GM12875 (cell line): ENCODE results near the gene SAA4.
"Not testable (repeated sequence)": the region's sequence is repeated elsewhere in the genome, so short reads cannot be mapped to it uniquely, and the experiment has no call there.

Source experiments
- H3K4me3 ChIP-seq: one replicate; pipeline ENCODE4 v1.5.1; 2011; ENCODE audit warnings: low read depth, low read length, control low read depth
- CTCF ChIP-seq: IDR thresholded peaks from 2 replicates; pipeline ENCODE4 v1.5.1; 2011; ENCODE audit warnings: low read depth, mild to moderate bottlenecking, control low read depth, inconsistent platforms, low read length, moderate library complexity, borderline replicate concordance; ENCODE audit not compliant: insufficient read depth

The SAA4 gene

GRCh38 chr11:18222814-18223421, 13.7 kb downstream of the SAA4 start:
- no peak overlapping the region for H3K4me3 ChIP-seq
- TF ChIP-seq CTCF: no peak

- H3K4me3 ChIP-seq: no peak overlapping the region
- TF ChIP-seq CTCF: no peak
These were observed 15.2 kb downstream of the SAA4 start for GRCh38 chr11:18221274-18221876.

- TF ChIP-seq CTCF: no peak
- no peak overlapping the region for H3K4me3 ChIP-seq
These were observed 27.5 kb downstream of the SAA4 start for GRCh38 chr11:18209058-18209457.

- TF ChIP-seq CTCF: no peak
- no peak overlapping the region for H3K4me3 ChIP-seq
These were observed 31.8 kb downstream of the SAA4 start for GRCh38 chr11:18204771-18205170.

GRCh38 chr11:18204220-18204619, 32.4 kb downstream of the SAA4 start:
- no peak overlapping the region for H3K4me3 ChIP-seq
- TF ChIP-seq CTCF: no peak

- peak; percentile 64 for TF ChIP-seq CTCF
- H3K4me3 ChIP-seq: no peak overlapping the region
These were observed 32.9 kb downstream of the SAA4 start for GRCh38 chr11:18203723-18204122.

GRCh38 chr11:18197738-18198137, 38.9 kb downstream of the SAA4 start:
- not testable (repeated sequence) for H3K4me3 ChIP-seq
